ENCODE measurements around the gene SLC39A9.
"Not testable (repeated sequence)": the region's sequence is repeated elsewhere in the genome, so short reads cannot be mapped to it uniquely, and the experiment has no call there.

Gene SLC39A9

GRCh38 chr14:69479696-69480095, 81.2 kb downstream of the SLC39A9 start:
- no peak for DNase-seq

- DNase-seq: no peak
Measured at GRCh38 chr14:69480136-69480535, 81.6 kb downstream of the SLC39A9 start.

GRCh38 chr14:69481815-69482568, 83.5 kb downstream of the SLC39A9 start:
- DNase-seq: no peak

- peak in 1 of 2 experiments; percentile 76 for DNase-seq
Measured at GRCh38 chr14:69483765-69484443, 85.4 kb downstream of the SLC39A9 start.

- peak in 1 of 2 experiments; percentile 50 for DNase-seq
Measured at GRCh38 chr14:69484444-69485314, 86.2 kb downstream of the SLC39A9 start, which contains the start of gene PLEKHD1. Gene PLEKHD1, plus strand, starts transcription at chr14:69484728. Its CDS starts 238 bp downstream, at chr14:69484966.

GRCh38 chr14:69485315-69485660, 86.8 kb downstream of the SLC39A9 start:
- no peak for DNase-seq

GRCh38 chr14:69485701-69486100, 87.2 kb downstream of the SLC39A9 start:
- DNase-seq: no peak

GRCh38 chr14:69487226-69487625, 88.7 kb downstream of the SLC39A9 start:
- DNase-seq: no peak

- no peak for DNase-seq
Measured at GRCh38 chr14:69487771-69488170, 89.3 kb downstream of the SLC39A9 start.

- DNase-seq: no peak
Measured at GRCh38 chr14:69489495-69489894, 91.0 kb downstream of the SLC39A9 start.

GRCh38 chr14:69490219-69490918, 91.9 kb downstream of the SLC39A9 start:
- DNase-seq: no peak

- DNase-seq: no peak
Measured at GRCh38 chr14:69491193-69491592, 92.7 kb downstream of the SLC39A9 start.

- no peak for DNase-seq
Measured at GRCh38 chr14:69493038-69493437, 94.5 kb downstream of the SLC39A9 start.

- DNase-seq: no peak
Measured at GRCh38 chr14:69493791-69494190, 95.3 kb downstream of the SLC39A9 start.

GRCh38 chr14:69495341-69495921, 96.9 kb downstream of the SLC39A9 start:
- no peak for DNase-seq

- not testable (repeated sequence) for DNase-seq
Measured at GRCh38 chr14:69497866-69498265, 99.4 kb downstream of the SLC39A9 start.

- DNase-seq: not testable (repeated sequence)
Measured at GRCh38 chr14:69498286-69498685, 99.8 kb downstream of the SLC39A9 start.

- DNase-seq: no peak
Measured at GRCh38 chr14:69499436-69499835, 100.9 kb downstream of the SLC39A9 start.

GRCh38 chr14:69500096-69500495, 101.6 kb downstream of the SLC39A9 start:
- DNase-seq: no peak

GRCh38 chr14:69500736-69501135, 102.2 kb downstream of the SLC39A9 start:
- no peak for DNase-seq

GRCh38 chr14:69501423-69501838, 102.9 kb downstream of the SLC39A9 start:
- no peak for DNase-seq

- DNase-seq: no peak
Measured at GRCh38 chr14:69504775-69505174, 106.3 kb downstream of the SLC39A9 start.

All from NCI-H526 (cell line).